Measurements from ENCODE around the gene ZDHHC11B. TPM values are rescaled to one million over a fixed set of nuclear protein-coding genes. Genes with fewer than 3 reads are reported as not detected.
A peak's percentile ranks its signal among the peaks of the same experiment; 100 is the strongest.
"Not testable (repeated sequence)": the region's sequence is repeated elsewhere in the genome, so short reads cannot be mapped to it uniquely, and the experiment has no call there.

Gene ZDHHC11B
- total RNA-seq, 2 donors from 2014 or later, result 0.55 to 3.0 TPM

- DNase-seq (ENCODE audit: low spot score); H3K36me3 ChIP-seq; H3K9me3 ChIP-seq; H3K27ac ChIP-seq; H3K27me3 ChIP-seq (replicated peaks; ENCODE audit: insufficient read depth); H3K4me3 ChIP-seq; intact Hi-C loops (cut with DNase I); H3K4me1 ChIP-seq (replicated peaks): not testable (repeated sequence)
- 91% methylated on average over 10 of the region's 10 CpGs for WGBS
Observed at GRCh38 chr5:732754-733454, 51.6 kb downstream of the ZDHHC11B start.

GRCh38 chr5:729225-729624 lies 55.3 kb downstream of the ZDHHC11B start:
- intact Hi-C loops (cut with DNase I); H3K36me3 ChIP-seq; DNase-seq (ENCODE audit: low spot score); H3K4me1 ChIP-seq (replicated peaks); H3K9me3 ChIP-seq; H3K27ac ChIP-seq; H3K4me3 ChIP-seq; H3K27me3 ChIP-seq (replicated peaks; ENCODE audit: insufficient read depth): not testable (repeated sequence)
- 77% methylated on average over 4 of the region's 7 CpGs for WGBS

GRCh38 chr5:727087-727486 lies 57.4 kb downstream of the ZDHHC11B start:
- WGBS, result 35% methylated on average over 8 of the region's 9 CpGs
- intact Hi-C loops (cut with DNase I); H3K9me3 ChIP-seq; H3K27me3 ChIP-seq (replicated peaks; ENCODE audit: insufficient read depth); DNase-seq (ENCODE audit: low spot score); H3K4me3 ChIP-seq; H3K36me3 ChIP-seq; H3K4me1 ChIP-seq (replicated peaks); H3K27ac ChIP-seq: not testable (repeated sequence)

- H3K9me3 ChIP-seq; H3K4me3 ChIP-seq; H3K27ac ChIP-seq; H3K36me3 ChIP-seq; intact Hi-C loops (cut with DNase I); DNase-seq (ENCODE audit: low spot score); H3K27me3 ChIP-seq (replicated peaks; ENCODE audit: insufficient read depth); H3K4me1 ChIP-seq (replicated peaks): not testable (repeated sequence)
- 85% methylated on average over 2 of the region's 6 CpGs for WGBS
Observed at GRCh38 chr5:723865-724264, 60.7 kb downstream of the ZDHHC11B start.

- H3K27me3 ChIP-seq (replicated peaks; ENCODE audit: insufficient read depth); intact Hi-C loops (cut with DNase I); H3K4me3 ChIP-seq; DNase-seq (ENCODE audit: low spot score); H3K27ac ChIP-seq; H3K4me1 ChIP-seq (replicated peaks); H3K9me3 ChIP-seq; H3K36me3 ChIP-seq: not testable (repeated sequence)
- WGBS, result 80% methylated on average over 3 of the region's 4 CpGs
Observed at GRCh38 chr5:723309-723708, 61.2 kb downstream of the ZDHHC11B start.

GRCh38 chr5:719379-719778 lies 65.2 kb downstream of the ZDHHC11B start:
- intact Hi-C loops (cut with DNase I); H3K27ac ChIP-seq; H3K4me1 ChIP-seq (replicated peaks); H3K27me3 ChIP-seq (replicated peaks; ENCODE audit: insufficient read depth); H3K4me3 ChIP-seq; H3K36me3 ChIP-seq; H3K9me3 ChIP-seq; DNase-seq (ENCODE audit: low spot score): not testable (repeated sequence)
- WGBS, result 83% methylated on average over 1 of the region's 1 CpG

- H3K9me3 ChIP-seq, result no peaks in the 10 kb centered on the region
- no peak overlapping the region for H3K4me3 ChIP-seq
- 79% methylated on average over 7 of the region's 7 CpGs for WGBS
- intact Hi-C loops (cut with DNase I), result no loop called here
- no peak overlapping the region for H3K27ac ChIP-seq
- DNase-seq (ENCODE audit: low spot score), result no peak
- H3K4me1 ChIP-seq (replicated peaks), result no peaks in the 10 kb centered on the region
- H3K36me3 ChIP-seq, result no peaks in the 10 kb centered on the region
- H3K27me3 ChIP-seq (replicated peaks; ENCODE audit: insufficient read depth), result no peaks in the 10 kb centered on the region
- TF ChIP-seq POLR2AphosphoS5 (IDR thresholded peaks at IDR 0.05), result no peak
- no peak for TF ChIP-seq POLR2A (IDR thresholded peaks at IDR 0.05)
- TF ChIP-seq CTCF (IDR thresholded peaks at IDR 0.05), result no peak
Observed at GRCh38 chr5:717143-717542, 67.4 kb downstream of the ZDHHC11B start.

GRCh38 chr5:716740-717139 lies 67.8 kb downstream of the ZDHHC11B start:
- H3K36me3 ChIP-seq; DNase-seq (ENCODE audit: low spot score); H3K27me3 ChIP-seq (replicated peaks; ENCODE audit: insufficient read depth); H3K4me1 ChIP-seq (replicated peaks); intact Hi-C loops (cut with DNase I); H3K4me3 ChIP-seq; H3K27ac ChIP-seq; H3K9me3 ChIP-seq: not testable (repeated sequence)
- WGBS, result 37% methylated on average over 4 of the region's 4 CpGs
- peak; percentile 14 for TF ChIP-seq POLR2AphosphoS5 (IDR thresholded peaks at IDR 0.05)

GRCh38 chr5:715636-716035 lies 68.9 kb downstream of the ZDHHC11B start:
- intact Hi-C loops (cut with DNase I); H3K27me3 ChIP-seq (replicated peaks; ENCODE audit: insufficient read depth); H3K4me1 ChIP-seq (replicated peaks); H3K36me3 ChIP-seq; H3K27ac ChIP-seq; H3K9me3 ChIP-seq; DNase-seq (ENCODE audit: low spot score); H3K4me3 ChIP-seq: not testable (repeated sequence)
- 92% methylated on average over 4 of the region's 4 CpGs for WGBS

- intact Hi-C loops (cut with DNase I); H3K27ac ChIP-seq; DNase-seq (ENCODE audit: low spot score); H3K27me3 ChIP-seq (replicated peaks; ENCODE audit: insufficient read depth); H3K9me3 ChIP-seq; H3K36me3 ChIP-seq; H3K4me1 ChIP-seq (replicated peaks); H3K4me3 ChIP-seq: not testable (repeated sequence)
- WGBS, result 82% methylated on average over 7 of the region's 8 CpGs
Observed at GRCh38 chr5:714215-715118, 70.1 kb downstream of the ZDHHC11B start.

- H3K27me3 ChIP-seq (replicated peaks; ENCODE audit: insufficient read depth); H3K4me3 ChIP-seq; DNase-seq (ENCODE audit: low spot score); H3K9me3 ChIP-seq; H3K4me1 ChIP-seq (replicated peaks); H3K27ac ChIP-seq; H3K36me3 ChIP-seq; intact Hi-C loops (cut with DNase I): not testable (repeated sequence)
- 30% methylated on average over 3 of the region's 3 CpGs for WGBS
Observed at GRCh38 chr5:713686-714085, 70.8 kb downstream of the ZDHHC11B start.

Measured in prostate gland (tissue), 2 donors.